ENCODE data around the gene IRF8.

DNA sequence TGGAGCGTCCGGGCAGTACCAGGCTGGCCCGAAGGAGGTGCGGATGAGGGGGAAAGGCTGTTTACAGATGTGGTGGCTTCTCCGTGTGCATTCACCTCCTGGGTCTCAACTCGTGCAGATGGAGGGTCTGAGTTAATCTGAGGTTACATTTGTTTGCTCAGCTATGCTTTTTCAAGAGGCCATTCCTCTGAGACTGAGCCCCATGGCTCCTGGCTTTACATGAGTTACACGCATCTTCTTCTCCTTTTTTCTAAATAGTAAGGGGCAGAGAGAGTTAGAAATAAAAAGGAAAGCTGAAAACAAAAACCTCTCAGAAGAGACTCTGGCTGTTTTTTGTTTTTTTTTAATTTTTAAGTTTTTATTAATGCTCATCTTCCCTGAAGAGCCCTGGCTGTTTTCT, 29.0 kb downstream of the IRF8 start:
- TF ChIP-seq, protein P1, sequence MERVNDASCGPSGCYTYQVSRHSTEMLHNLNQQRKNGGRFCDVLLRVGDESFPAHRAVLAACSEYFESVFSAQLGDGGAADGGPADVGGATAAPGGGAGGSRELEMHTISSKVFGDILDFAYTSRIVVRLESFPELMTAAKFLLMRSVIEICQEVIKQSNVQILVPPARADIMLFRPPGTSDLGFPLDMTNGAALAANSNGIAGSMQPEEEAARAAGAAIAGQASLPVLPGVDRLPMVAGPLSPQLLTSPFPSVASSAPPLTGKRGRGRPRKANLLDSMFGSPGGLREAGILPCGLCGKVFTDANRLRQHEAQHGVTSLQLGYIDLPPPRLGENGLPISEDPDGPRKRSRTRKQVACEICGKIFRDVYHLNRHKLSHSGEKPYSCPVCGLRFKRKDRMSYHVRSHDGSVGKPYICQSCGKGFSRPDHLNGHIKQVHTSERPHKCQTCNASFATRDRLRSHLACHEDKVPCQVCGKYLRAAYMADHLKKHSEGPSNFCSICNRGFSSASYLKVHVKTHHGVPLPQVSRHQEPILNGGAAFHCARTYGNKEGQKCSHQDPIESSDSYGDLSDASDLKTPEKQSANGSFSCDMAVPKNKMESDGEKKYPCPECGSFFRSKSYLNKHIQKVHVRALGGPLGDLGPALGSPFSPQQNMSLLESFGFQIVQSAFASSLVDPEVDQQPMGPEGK (CRISPR knock-in tag; IDR thresholded peaks at IDR 0.05; ENCODE audit: borderline replicate concordance), result no peak
- TF ChIP-seq CSDC2 (CRISPR knock-in tag; IDR thresholded peaks at IDR 0.05) (no peak), SNAI2 (CRISPR knock-in tag; IDR thresholded peaks at IDR 0.05) (no peak), RARB (CRISPR knock-in tag; IDR thresholded peaks at IDR 0.05) (no peak), ARNTL (CRISPR knock-in tag; IDR thresholded peaks at IDR 0.05; ENCODE audit: borderline replicate concordance, low read depth) (no peak), ESRRG (CRISPR knock-in tag; IDR thresholded peaks at IDR 0.05) (no peak), TSHZ2 (CRISPR knock-in tag; IDR thresholded peaks at IDR 0.05) (no peak), ZNF70 (CRISPR knock-in tag; IDR thresholded peaks at IDR 0.05) (no peak), ZFP30 (CRISPR knock-in tag; IDR thresholded peaks at IDR 0.05) (no peak), ZNF8 (CRISPR knock-in tag; IDR thresholded peaks at IDR 0.05) (no peak)
- TF ChIP-seq, protein P2, sequence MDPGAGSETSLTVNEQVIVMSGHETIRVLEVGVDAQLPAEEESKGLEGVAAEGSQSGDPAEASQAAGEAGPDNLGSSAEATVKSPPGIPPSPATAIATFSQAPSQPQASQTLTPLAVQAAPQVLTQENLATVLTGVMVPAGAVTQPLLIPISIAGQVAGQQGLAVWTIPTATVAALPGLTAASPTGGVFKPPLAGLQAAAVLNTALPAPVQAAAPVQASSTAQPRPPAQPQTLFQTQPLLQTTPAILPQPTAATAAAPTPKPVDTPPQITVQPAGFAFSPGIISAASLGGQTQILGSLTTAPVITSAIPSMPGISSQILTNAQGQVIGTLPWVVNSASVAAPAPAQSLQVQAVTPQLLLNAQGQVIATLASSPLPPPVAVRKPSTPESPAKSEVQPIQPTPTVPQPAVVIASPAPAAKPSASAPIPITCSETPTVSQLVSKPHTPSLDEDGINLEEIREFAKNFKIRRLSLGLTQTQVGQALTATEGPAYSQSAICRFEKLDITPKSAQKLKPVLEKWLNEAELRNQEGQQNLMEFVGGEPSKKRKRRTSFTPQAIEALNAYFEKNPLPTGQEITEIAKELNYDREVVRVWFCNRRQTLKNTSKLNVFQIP (CRISPR knock-in tag; IDR thresholded peaks at IDR 0.05; ENCODE audit: borderline replicate concordance, low read depth), result no peak
